ENCODE results near the gene RAD23A.

The RAD23A gene

DNA sequence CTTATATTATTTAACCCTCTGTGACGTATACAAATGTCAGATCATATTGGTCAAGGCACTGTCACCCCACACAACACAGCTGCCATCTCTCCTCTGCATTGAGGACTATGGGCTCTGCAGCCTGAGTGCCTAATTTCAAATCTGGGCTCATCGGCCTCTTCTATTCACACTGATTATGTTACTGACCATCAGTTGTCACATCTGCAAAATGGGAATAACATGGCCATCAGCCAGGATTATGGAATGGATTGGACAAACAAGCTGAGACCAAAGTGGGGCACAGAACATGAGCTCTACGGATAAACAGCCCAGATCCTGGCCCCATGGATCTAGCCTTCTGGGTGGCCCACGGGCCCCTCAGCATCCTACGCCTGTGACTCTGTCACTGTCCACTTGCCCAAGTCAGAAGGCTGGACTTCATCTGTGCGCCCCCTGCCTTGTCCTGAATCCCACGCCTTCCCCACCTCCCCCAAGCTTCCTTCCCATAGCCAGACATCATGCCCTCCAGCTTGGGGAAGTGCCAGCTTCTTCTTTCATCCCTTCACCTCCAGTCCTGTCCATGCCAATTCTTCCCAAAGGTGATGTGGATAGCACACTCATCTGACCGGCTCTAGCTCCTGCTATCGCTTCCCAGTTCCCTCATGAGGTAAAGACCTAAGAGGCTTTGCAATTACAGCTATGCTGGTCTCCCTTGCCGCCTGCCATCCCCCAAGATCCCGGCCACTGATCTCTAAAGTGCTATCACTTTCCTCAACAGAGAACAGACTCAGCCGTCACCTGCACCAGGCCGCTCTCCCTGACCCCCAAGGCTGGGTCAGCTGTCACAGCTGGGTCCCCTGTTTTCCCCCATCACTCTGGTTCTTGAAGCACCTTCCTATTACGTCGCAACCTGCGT is 13.0 kb upstream of the RAD23A start:
- H3K9me3 Mint-ChIP-seq = no peaks in the 10 kb centered on the region
- no peak for DNase-seq (ENCODE audit: low spot score)
- peaks cover 24% of the 10 kb centered on the region for H3K4me1 Mint-ChIP-seq (ENCODE audit: low read depth)
- peak overlapping the region; percentile 94 for H3K27ac Mint-ChIP-seq
- peak overlapping the region; percentile 100 for H3K4me3 Mint-ChIP-seq
- H3K36me3 Mint-ChIP-seq (ENCODE audit: low read depth) = peaks cover 28% of the 10 kb centered on the region
- no peaks in the 10 kb centered on the region for H3K27me3 Mint-ChIP-seq (ENCODE audit: low read depth)

GRCh38 chr19:12933287-12934072 is 12.2 kb upstream of the RAD23A start, which contains the start of gene FARSA:
TSS of gene FARSA (minus strand) at chr19:12933711. CDS start at chr19:12933696, 15 bp downstream.
- Mint-ChIP-seq H3K36me3 (ENCODE audit: low read depth) (peaks cover 25% of the 10 kb centered on the region), H3K4me3 (peak within 1 kb of the TSS; percentile 100), H3K9me3 (no peaks in the 10 kb centered on the region), H3K4me1 (ENCODE audit: low read depth) (peaks cover 26% of the 10 kb centered on the region), H3K27ac (peak within 1 kb of the TSS; percentile 94), H3K27me3 (ENCODE audit: low read depth) (no peaks in the 10 kb centered on the region)
- DNase-seq (ENCODE audit: low spot score) = peak; percentile 85

DNA sequence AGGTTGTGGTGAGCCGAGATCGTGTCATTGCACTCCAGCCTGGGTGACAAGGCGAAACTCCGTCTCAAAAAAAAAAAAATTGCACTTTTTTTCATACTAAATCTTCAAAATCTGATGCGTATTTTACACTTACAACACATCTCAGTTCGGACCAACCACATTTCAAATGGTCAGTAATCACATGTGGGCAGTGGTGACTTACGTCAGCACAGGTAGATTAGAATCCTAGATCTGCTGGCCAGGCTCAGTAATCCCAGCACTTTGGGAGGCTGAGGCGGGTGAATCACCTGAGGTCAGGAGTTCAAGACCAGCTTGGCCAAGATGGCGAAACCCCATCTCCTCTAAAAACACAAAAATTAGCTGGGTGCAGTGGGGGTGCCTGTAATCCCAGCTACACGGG is 10.6 kb upstream of the RAD23A start:
- DNase-seq (ENCODE audit: low spot score) = no peak
- no peak overlapping the region for H3K27ac Mint-ChIP-seq
- H3K4me3 Mint-ChIP-seq = no peak overlapping the region
- H3K4me1 Mint-ChIP-seq (ENCODE audit: low read depth) = peaks cover 35% of the 10 kb centered on the region
- H3K9me3 Mint-ChIP-seq = no peaks in the 10 kb centered on the region
- no peaks in the 10 kb centered on the region for H3K27me3 Mint-ChIP-seq (ENCODE audit: low read depth)
- peaks cover 31% of the 10 kb centered on the region for H3K36me3 Mint-ChIP-seq (ENCODE audit: low read depth)

GRCh38 chr19:12936582-12936981 is 9.1 kb upstream of the RAD23A start:
- Mint-ChIP-seq H3K4me3 (peak overlapping the region; percentile 6), H3K9me3 (no peaks in the 10 kb centered on the region), H3K27ac (peak overlapping the region; percentile 19), H3K27me3 (ENCODE audit: low read depth) (no peaks in the 10 kb centered on the region), H3K36me3 (ENCODE audit: low read depth) (peaks cover 45% of the 10 kb centered on the region), H3K4me1 (ENCODE audit: low read depth) (peaks cover 43% of the 10 kb centered on the region)
- no peak for DNase-seq (ENCODE audit: low spot score)

- Mint-ChIP-seq H3K4me1 (ENCODE audit: low read depth) (peaks cover 41% of the 10 kb centered on the region), H3K9me3 (no peaks in the 10 kb centered on the region), H3K4me3 (peak overlapping the region; percentile 100), H3K27ac (peak overlapping the region; percentile 94), H3K36me3 (ENCODE audit: low read depth) (peaks cover 49% of the 10 kb centered on the region), H3K27me3 (ENCODE audit: low read depth) (no peaks in the 10 kb centered on the region)
- no peak for DNase-seq (ENCODE audit: low spot score)
These were observed 8.4 kb upstream of the RAD23A start for GRCh38 chr19:12937093-12937926.

GRCh38 chr19:12937927-12938778 is 7.5 kb upstream of the RAD23A start, which contains the start of gene CALR:
TSS of gene CALR (plus strand) at chr19:12938609. CDS start at chr19:12938680, 71 bp downstream.
- Mint-ChIP-seq H3K27ac (peak within 1 kb of the TSS; percentile 94), H3K4me1 (ENCODE audit: low read depth) (peaks cover 35% of the 10 kb centered on the region), H3K36me3 (ENCODE audit: low read depth) (peaks cover 48% of the 10 kb centered on the region), H3K4me3 (peak within 1 kb of the TSS; percentile 100), H3K27me3 (ENCODE audit: low read depth) (no peaks in the 10 kb centered on the region), H3K9me3 (no peaks in the 10 kb centered on the region)
- DNase-seq (ENCODE audit: low spot score) = peak; percentile 99

GRCh38 chr19:12938779-12939601 is 6.7 kb upstream of the RAD23A start:
- Mint-ChIP-seq H3K4me1 (ENCODE audit: low read depth) (peaks cover 37% of the 10 kb centered on the region), H3K4me3 (peak overlapping the region; percentile 100), H3K27ac (peak overlapping the region; percentile 94), H3K27me3 (ENCODE audit: low read depth) (no peaks in the 10 kb centered on the region), H3K36me3 (ENCODE audit: low read depth) (peaks cover 54% of the 10 kb centered on the region), H3K9me3 (no peaks in the 10 kb centered on the region)
- peak; percentile 27 for DNase-seq (ENCODE audit: low spot score)

DNA sequence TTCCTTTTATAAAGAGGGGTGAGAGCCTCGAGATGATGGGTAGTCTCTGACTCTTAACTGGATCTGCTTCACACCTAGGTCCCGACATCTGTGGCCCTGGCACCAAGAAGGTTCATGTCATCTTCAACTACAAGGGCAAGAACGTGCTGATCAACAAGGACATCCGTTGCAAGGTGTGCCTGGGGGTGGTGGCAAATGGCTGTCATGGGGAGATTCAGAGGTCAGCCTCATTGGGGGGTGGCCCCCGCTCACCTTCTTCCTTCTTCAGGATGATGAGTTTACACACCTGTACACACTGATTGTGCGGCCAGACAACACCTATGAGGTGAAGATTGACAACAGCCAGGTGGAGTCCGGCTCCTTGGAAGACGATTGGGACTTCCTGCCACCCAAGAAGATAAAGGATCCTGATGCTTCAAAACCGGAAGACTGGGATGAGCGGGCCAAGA is 5.7 kb upstream of the RAD23A start:
- Mint-ChIP-seq H3K9me3 (no peaks in the 10 kb centered on the region), H3K4me1 (ENCODE audit: low read depth) (peaks cover 44% of the 10 kb centered on the region), H3K4me3 (peak overlapping the region; percentile 100), H3K27ac (peak overlapping the region; percentile 94), H3K36me3 (ENCODE audit: low read depth) (peaks cover 63% of the 10 kb centered on the region), H3K27me3 (ENCODE audit: low read depth) (no peaks in the 10 kb centered on the region)
- no peak for DNase-seq (ENCODE audit: low spot score)

GRCh38 chr19:12940897-12941296 is 4.8 kb upstream of the RAD23A start:
- peaks cover 48% of the 10 kb centered on the region for H3K4me1 Mint-ChIP-seq (ENCODE audit: low read depth)
- H3K27me3 Mint-ChIP-seq (ENCODE audit: low read depth) = no peaks in the 10 kb centered on the region
- peak overlapping the region; percentile 94 for H3K27ac Mint-ChIP-seq
- no peak for DNase-seq (ENCODE audit: low spot score)
- H3K9me3 Mint-ChIP-seq = no peaks in the 10 kb centered on the region
- peak overlapping the region; percentile 100 for H3K4me3 Mint-ChIP-seq
- peaks cover 71% of the 10 kb centered on the region for H3K36me3 Mint-ChIP-seq (ENCODE audit: low read depth)

- Mint-ChIP-seq H3K4me3 (peak overlapping the region; percentile 50), H3K27me3 (ENCODE audit: low read depth) (no peaks in the 10 kb centered on the region), H3K4me1 (ENCODE audit: low read depth) (peaks cover 43% of the 10 kb centered on the region), H3K36me3 (ENCODE audit: low read depth) (peaks cover 86% of the 10 kb centered on the region), H3K27ac (peak overlapping the region; percentile 85), H3K9me3 (no peaks in the 10 kb centered on the region)
- DNase-seq (ENCODE audit: low spot score) = no peak
These were observed 2.1 kb upstream of the RAD23A start for GRCh38 chr19:12943437-12944044.

DNA sequence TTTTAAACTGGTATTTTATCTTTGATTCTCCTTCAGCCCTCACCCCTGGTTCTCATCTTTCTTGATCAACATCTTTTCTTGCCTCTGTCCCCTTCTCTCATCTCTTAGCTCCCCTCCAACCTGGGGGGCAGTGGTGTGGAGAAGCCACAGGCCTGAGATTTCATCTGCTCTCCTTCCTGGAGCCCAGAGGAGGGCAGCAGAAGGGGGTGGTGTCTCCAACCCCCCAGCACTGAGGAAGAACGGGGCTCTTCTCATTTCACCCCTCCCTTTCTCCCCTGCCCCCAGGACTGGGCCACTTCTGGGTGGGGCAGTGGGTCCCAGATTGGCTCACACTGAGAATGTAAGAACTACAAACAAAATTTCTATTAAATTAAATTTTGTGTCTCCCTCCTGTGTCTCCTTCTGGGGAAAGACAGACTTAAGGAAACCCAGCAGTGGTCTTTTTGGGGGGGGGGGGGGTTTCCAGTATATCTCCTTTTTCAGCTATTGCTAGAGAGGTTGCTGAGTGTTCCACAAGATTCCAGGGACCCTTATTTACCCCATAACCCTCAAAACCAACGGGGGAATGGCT is 1.5 kb upstream of the RAD23A start:
- Mint-ChIP-seq H3K4me1 (ENCODE audit: low read depth) (peaks cover 43% of the 10 kb centered on the region), H3K36me3 (ENCODE audit: low read depth) (peaks cover 83% of the 10 kb centered on the region), H3K27me3 (ENCODE audit: low read depth) (no peaks in the 10 kb centered on the region), H3K9me3 (no peaks in the 10 kb centered on the region), H3K27ac (peak overlapping the region; percentile 88), H3K4me3 (peak overlapping the region; percentile 27)
- DNase-seq (ENCODE audit: low spot score) = no peak
